OCI-LY3 (cell line): ENCODE results near the gene P2RX6.

Experiments
- CTCF ChIP-seq: fragments of 200-600, 300-600 bp; sonication (generic); IDR thresholded peaks from 2 replicates; pipeline ENCODE4 v1.5.1; 2014; ENCODE audit warnings: antibody characterized with exemption, low read length, low read depth
- EZH2phosphoT487 ChIP-seq: fragments of 200-600 bp; shearing (Covaris generic); IDR thresholded peaks from 2 replicates; pipeline ENCODE4 v1.6.1; 2018; ENCODE audit warnings: antibody characterized with exemption, mixed run types, low read depth

- TF ChIP-seq CTCF (no peak), EZH2phosphoT487 (no peak)
Observed at GRCh38 chr22:21055880-21056319, 40.9 kb downstream of the P2RX6 start.
